C4-2B (cell line): ENCODE results near the gene OR2T29.
"Not testable (repeated sequence)": the region's sequence is repeated elsewhere in the genome, so short reads cannot be mapped to it uniquely, and the experiment has no call there.

Experiments
- H3K27ac ChIP-seq: fragments of 450-650 bp; 2 replicates; pipeline ENCODE4 v1.5.1; 2017
- ZFX ChIP-seq: fragments of 450-650 bp; IDR thresholded peaks from 2 replicates; pipeline ENCODE4 v1.6.1; 2017
- TF ChIP-seq, protein P1 (sequence below): fragments of 450-650 bp; conservative IDR thresholded peaks from 2 replicates; pipeline ENCODE4 v1.5.1; 2017; ENCODE audit warnings: mild to moderate bottlenecking

Gene OR2T29, protein sequence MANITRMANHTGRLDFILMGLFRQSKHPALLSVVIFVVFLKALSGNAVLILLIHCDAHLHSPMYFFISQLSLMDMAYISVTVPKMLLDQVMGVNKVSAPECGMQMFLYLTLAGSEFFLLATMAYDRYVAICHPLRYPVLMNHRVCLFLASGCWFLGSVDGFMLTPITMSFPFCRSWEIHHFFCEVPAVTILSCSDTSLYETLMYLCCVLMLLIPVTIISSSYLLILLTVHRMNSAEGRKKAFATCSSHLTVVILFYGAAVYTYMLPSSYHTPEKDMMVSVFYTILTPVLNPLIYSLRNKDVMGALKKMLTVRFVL

GRCh38 chr1:248562672-248563071, at the start of gene OR2T29:
TSS of gene OR2T29 (minus strand) at chr1:248562772. CDS start at chr1:248559491, 3,281 bp downstream.
- not testable (repeated sequence) for H3K27ac ChIP-seq

DNA sequence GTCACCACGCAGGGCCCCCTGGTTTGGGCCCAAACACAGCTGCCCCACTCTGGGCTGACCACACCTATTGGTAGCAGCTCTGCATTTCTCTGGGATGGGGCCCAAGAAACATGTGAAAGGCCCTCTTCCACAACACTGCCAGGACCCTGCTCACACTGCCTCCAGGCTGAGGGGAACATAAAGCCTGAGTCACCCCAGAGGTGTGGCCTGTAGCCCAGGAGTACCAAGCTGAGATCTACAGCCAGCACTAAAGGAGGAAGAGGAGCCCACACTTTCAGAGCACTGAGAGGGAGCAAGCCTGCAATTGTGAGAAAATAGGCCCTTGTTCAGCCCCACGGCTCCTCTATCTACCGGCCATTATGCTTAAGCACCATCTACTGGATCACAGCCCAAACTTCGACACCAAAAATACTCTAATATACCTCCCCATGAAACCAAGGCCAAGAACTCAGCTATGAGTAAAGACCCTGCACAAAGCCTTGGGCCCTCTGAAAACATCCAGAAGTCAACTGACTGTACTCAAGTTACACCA, 49.4 kb upstream of the OR2T29 start:
- H3K27ac ChIP-seq, result no peak overlapping the region
- TF ChIP-seq, protein P1, sequence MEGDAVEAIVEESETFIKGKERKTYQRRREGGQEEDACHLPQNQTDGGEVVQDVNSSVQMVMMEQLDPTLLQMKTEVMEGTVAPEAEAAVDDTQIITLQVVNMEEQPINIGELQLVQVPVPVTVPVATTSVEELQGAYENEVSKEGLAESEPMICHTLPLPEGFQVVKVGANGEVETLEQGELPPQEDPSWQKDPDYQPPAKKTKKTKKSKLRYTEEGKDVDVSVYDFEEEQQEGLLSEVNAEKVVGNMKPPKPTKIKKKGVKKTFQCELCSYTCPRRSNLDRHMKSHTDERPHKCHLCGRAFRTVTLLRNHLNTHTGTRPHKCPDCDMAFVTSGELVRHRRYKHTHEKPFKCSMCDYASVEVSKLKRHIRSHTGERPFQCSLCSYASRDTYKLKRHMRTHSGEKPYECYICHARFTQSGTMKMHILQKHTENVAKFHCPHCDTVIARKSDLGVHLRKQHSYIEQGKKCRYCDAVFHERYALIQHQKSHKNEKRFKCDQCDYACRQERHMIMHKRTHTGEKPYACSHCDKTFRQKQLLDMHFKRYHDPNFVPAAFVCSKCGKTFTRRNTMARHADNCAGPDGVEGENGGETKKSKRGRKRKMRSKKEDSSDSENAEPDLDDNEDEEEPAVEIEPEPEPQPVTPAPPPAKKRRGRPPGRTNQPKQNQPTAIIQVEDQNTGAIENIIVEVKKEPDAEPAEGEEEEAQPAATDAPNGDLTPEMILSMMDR, result no peak
- no peak for TF ChIP-seq ZFX

DNA sequence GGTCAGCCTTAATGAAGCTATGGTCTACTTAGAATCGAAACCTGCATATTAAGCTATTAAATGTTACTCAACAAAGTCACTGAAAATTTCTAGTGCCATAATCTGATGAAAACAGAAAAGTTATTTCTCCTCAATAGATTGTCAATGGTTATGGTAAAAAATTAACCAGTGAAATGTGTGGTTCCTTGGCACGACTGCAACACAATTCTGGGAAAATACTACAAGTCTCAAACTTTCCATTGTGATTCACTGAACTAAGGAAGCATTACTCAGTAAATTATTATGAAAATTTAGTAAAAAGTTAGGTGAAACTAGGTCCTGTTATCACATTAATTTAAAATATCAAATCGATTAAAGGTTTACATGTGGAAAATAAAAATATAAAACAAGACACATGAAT, 47.7 kb upstream of the OR2T29 start:
- TF ChIP-seq ZFX, result no peak
- TF ChIP-seq, protein P1, result no peak
- H3K27ac ChIP-seq, result no peak overlapping the region

- no peak for TF ChIP-seq ZFX
- TF ChIP-seq, protein P1, result no peak
- no peak overlapping the region for H3K27ac ChIP-seq
Measured at GRCh38 chr1:248599396-248599795, 36.8 kb upstream of the OR2T29 start.

- TF ChIP-seq, protein P1, result no peak
- TF ChIP-seq ZFX, result no peak
- H3K27ac ChIP-seq, result no peak within 1 kb of the TSS
Measured at GRCh38 chr1:248597589-248597988, 35.0 kb upstream of the OR2T29 start, which contains the start of gene OR2T10. TSS of gene OR2T10 (minus strand) at chr1:248597700. CDS start at chr1:248593768, 3,932 bp downstream.

GRCh38 chr1:248596615-248597014, 34.0 kb upstream of the OR2T29 start:
- TF ChIP-seq, protein P1, result no peak
- no peak for TF ChIP-seq ZFX
- no peak overlapping the region for H3K27ac ChIP-seq

GRCh38 chr1:248593226-248593625, 30.7 kb upstream of the OR2T29 start:
- H3K27ac ChIP-seq, result no peak overlapping the region
- TF ChIP-seq ZFX, result no peak
- TF ChIP-seq, protein P1, result no peak

- TF ChIP-seq, protein P1, result no peak
- no peak for TF ChIP-seq ZFX
- H3K27ac ChIP-seq, result no peak overlapping the region
Measured at GRCh38 chr1:248592655-248593054, 30.1 kb upstream of the OR2T29 start.
